WTC11 (cell line): ENCODE data around the gene PRR5. TPM values are rescaled to one million over a fixed set of nuclear protein-coding genes. Genes with fewer than 3 reads are reported as not detected.

Experiments
- ATAC-seq: fragments of 200-7000 bp; cut with Tn5 transposase; 2 replicates; pipeline ENCODE4 v1.10.0; 2021; ENCODE audit warnings: mild to moderate bottlenecking, moderate library complexity
- CTCF ChIA-PET: fragments of 300-600 bp; sonication (Branson Sonifier 250); formaldehyde crosslinking; loops from one replicate; lab custom pipeline; 2021; ENCODE audit warnings: antibody characterized with exemption; lab: Charles Lee
- POLR2A ChIA-PET: fragments of 350-600 bp; sonication (Branson Sonifier 250); formaldehyde crosslinking; loops from one replicate; lab custom pipeline; 2021; ENCODE audit warnings: antibody characterized with exemption; lab: Charles Lee
- DNase-seq: peaks from one replicate; pipeline ENCODE4 v3.0.0; 2021; ENCODE audit warnings: low spot score
- H3K27ac Mint-ChIP-seq: 2 replicates; pipeline ENCODE4 v1.8.0; 2021; ENCODE audit warnings: mixed read lengths
- H3K27me3 Mint-ChIP-seq: 2 replicates; pipeline ENCODE4 v1.8.0; 2021; ENCODE audit warnings: low read depth, mild to moderate bottlenecking, moderate library complexity, mixed read lengths
- H3K36me3 Mint-ChIP-seq: 2 replicates; pipeline ENCODE4 v1.8.0; 2021; ENCODE audit warnings: mixed read lengths
- H3K4me1 Mint-ChIP-seq: 2 replicates; pipeline ENCODE4 v1.8.0; 2022; ENCODE audit warnings: mixed read lengths
- H3K4me3 Mint-ChIP-seq: 2 replicates; pipeline ENCODE4 v1.8.0; 2021; ENCODE audit warnings: mild to moderate bottlenecking, moderate library complexity, mixed read lengths
- H3K9me3 Mint-ChIP-seq: 2 replicates; pipeline ENCODE4 v1.8.0; 2021; ENCODE audit warnings: mixed read lengths
- ATF6 ChIP-seq: sonication (generic); formaldehyde crosslinking; IDR thresholded peaks from 2 replicates; pipeline ENCODE4 v1.8.1; 2023; ENCODE audit warnings: mild to moderate bottlenecking, missing genetic modification reagents
- CBFB ChIP-seq: sonication (generic); formaldehyde crosslinking; IDR thresholded peaks from 2 replicates; pipeline ENCODE4 v1.8.1; 2022; ENCODE audit warnings: mild to moderate bottlenecking, low read depth, missing genetic modification reagents
- HMGA2 ChIP-seq: fragments of 250-450 bp; sonication (Bioruptor Pico); IDR thresholded peaks from 2 replicates; pipeline ENCODE4 v1.4.0; 2021; ENCODE audit warnings: mild to moderate bottlenecking, moderate library complexity
- HMGXB4 ChIP-seq: sonication (generic); formaldehyde crosslinking; IDR thresholded peaks from 2 replicates; pipeline ENCODE4 v1.8.1; 2023; ENCODE audit warnings: mild to moderate bottlenecking, moderate library complexity, missing genetic modification reagents
- NFYB ChIP-seq: sonication (generic); formaldehyde crosslinking; conservative IDR thresholded peaks from 2 replicates; pipeline ENCODE4 v1.8.0; 2022; ENCODE audit warnings: low read depth, missing genetic modification reagents
- NR1H2 ChIP-seq: sonication (generic); formaldehyde crosslinking; IDR thresholded peaks from 2 replicates; pipeline ENCODE4 v1.9.0; 2021; ENCODE audit warnings: mild to moderate bottlenecking, moderate library complexity, missing genetic modification reagents
- NR3C1 ChIP-seq: sonication (generic); formaldehyde crosslinking; conservative IDR thresholded peaks from 2 replicates; pipeline ENCODE4 v1.8.1; 2023; ENCODE audit warnings: low read depth, mild to moderate bottlenecking, missing genetic modification reagents
- SMAD3 ChIP-seq: sonication (generic); formaldehyde crosslinking; IDR thresholded peaks from 2 replicates; pipeline ENCODE4 v1.8.0; 2022; ENCODE audit warnings: missing genetic modification reagents, mild to moderate bottlenecking, borderline replicate concordance
- SOX15 ChIP-seq: fragments of 250-450 bp; sonication (Bioruptor Pico); IDR thresholded peaks from 2 replicates; pipeline ENCODE4 v1.9.0; 2021; ENCODE audit warnings: mild to moderate bottlenecking
- TCF7 ChIP-seq: sonication (generic); formaldehyde crosslinking; IDR thresholded peaks from 2 replicates; pipeline ENCODE4 v1.8.0; 2022; ENCODE audit warnings: mild to moderate bottlenecking, low read depth, missing genetic modification reagents, moderate library complexity
- ZNF138 ChIP-seq: sonication (generic); formaldehyde crosslinking; conservative IDR thresholded peaks from 2 replicates; pipeline ENCODE4 v1.8.1; 2022; ENCODE audit warnings: mild to moderate bottlenecking, moderate library complexity, missing genetic modification reagents
- total RNA-seq: library from RNA; stranded (reverse); gene quantifications from 3 replicates; pipeline ENCODE4 v1.2.3, GENCODE V29; 2021
- TF ChIP-seq, protein P1 (sequence below): sonication (generic); formaldehyde crosslinking; IDR thresholded peaks from 2 replicates; pipeline ENCODE4 v1.8.1; 2022; ENCODE audit warnings: mild to moderate bottlenecking, missing genetic modification reagents, moderate library complexity, borderline replicate concordance
- TF ChIP-seq, protein P2 (sequence below): fragments of 250-450 bp; sonication (Bioruptor Pico); IDR thresholded peaks from 2 replicates; pipeline ENCODE4 v1.9.0; 2021; ENCODE audit warnings: moderate library complexity, mild to moderate bottlenecking, inconsistent platforms, borderline replicate concordance

The PRR5 gene
- total RNA-seq, 1 experiment from 2014 or later, result 15.6 TPM

DNA sequence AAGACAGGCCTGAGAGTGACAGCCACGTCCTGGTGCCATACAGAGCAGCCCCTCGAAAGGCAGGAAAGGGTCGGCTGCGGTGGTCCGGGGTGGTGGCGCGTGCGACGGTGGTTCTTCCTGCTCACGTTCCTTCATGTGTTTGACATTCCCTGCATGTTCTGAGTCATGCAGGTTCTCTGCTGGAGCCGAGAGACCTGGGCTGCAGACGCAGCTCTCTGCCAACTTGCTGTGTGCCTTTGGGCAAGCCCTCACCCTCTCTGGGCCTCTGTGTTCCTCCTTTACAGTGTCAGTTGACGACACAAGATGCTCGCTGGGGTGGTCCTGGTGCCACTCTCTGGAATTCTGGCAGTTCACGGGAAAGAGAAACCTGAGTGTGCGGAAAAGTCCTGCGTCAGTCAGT lies 62.4 kb downstream of the PRR5 start (continued):
- TF ChIP-seq HMGXB4 (CRISPR knock-in tag) (no peak), NR1H2 (CRISPR knock-in tag) (no peak), HMGA2 (CRISPR knock-in tag) (no peak), ZNF138 (no peak), ATF6 (CRISPR knock-in tag) (no peak), TCF7 (no peak)
- TF ChIP-seq, protein P1, sequence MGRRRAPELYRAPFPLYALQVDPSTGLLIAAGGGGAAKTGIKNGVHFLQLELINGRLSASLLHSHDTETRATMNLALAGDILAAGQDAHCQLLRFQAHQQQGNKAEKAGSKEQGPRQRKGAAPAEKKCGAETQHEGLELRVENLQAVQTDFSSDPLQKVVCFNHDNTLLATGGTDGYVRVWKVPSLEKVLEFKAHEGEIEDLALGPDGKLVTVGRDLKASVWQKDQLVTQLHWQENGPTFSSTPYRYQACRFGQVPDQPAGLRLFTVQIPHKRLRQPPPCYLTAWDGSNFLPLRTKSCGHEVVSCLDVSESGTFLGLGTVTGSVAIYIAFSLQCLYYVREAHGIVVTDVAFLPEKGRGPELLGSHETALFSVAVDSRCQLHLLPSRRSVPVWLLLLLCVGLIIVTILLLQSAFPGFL (CRISPR knock-in tag), result no peak

DNA sequence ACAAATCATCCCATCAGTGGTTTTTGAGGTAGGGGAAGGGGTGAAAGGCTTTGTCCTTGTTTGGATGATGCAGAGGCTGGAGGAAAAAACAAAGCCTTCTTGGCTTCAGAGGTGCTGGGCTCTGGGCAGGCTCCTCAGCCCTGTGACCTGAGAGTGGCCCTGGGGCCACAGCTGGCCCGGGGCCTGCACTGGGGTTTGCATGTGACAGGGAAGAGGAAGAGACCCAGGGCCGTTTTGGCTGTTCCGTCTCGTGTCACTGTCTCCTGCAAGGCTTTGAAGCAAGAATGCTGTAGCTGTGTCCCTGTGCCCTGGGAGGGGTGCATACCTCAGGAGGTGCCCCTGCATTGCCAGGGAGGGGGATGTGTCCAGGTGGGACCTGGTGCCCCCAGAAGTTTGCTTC lies 63.0 kb downstream of the PRR5 start:
- peak overlapping the region; percentile 84 for H3K27ac Mint-ChIP-seq
- H3K9me3 Mint-ChIP-seq, result peaks cover 22% of the 10 kb centered on the region
- H3K36me3 Mint-ChIP-seq, result peaks cover 23% of the 10 kb centered on the region
- no peak for TF ChIP-seq CBFB
- peaks cover 31% of the 10 kb centered on the region for H3K4me1 Mint-ChIP-seq
- DNase-seq (no peak), ATAC-seq (no peak)
- H3K27me3 Mint-ChIP-seq, result no peaks in the 10 kb centered on the region; the same call in 1 of the 2 replicates
- CTCF ChIA-PET, result interaction anchor here (0.5 kb wide), 1 partner anchor 16 kb away, joined by 4 read pairs; no protein-coding TSS in a partner anchor
- POLR2A ChIA-PET, result no interaction called here
- no peak overlapping the region for H3K4me3 Mint-ChIP-seq

GRCh38 chr22:44765571-44766285 lies 63.7 kb downstream of the PRR5 start:
- ATAC-seq, result no peak
- Mint-ChIP-seq H3K27me3 (no peaks in the 10 kb centered on the region; the same call in 1 of the 2 replicates), H3K27ac (peak overlapping the region; percentile 96; the same call in 1 of the 2 replicates), H3K9me3 (peaks cover 22% of the 10 kb centered on the region), H3K4me3 (no peak overlapping the region), H3K36me3 (peaks cover 23% of the 10 kb centered on the region), H3K4me1 (peaks cover 31% of the 10 kb centered on the region)
- POLR2A ChIA-PET, result interaction anchor here (0.5 kb wide), 1 partner anchor 30 kb away, joined by 3 read pairs; no protein-coding TSS in a partner anchor
- CTCF ChIA-PET, result no interaction called here
- DNase-seq, result no peak
- TF ChIP-seq SMAD3 (CRISPR knock-in tag) (no peak), SOX15 (CRISPR knock-in tag) (no peak), NR3C1 (CRISPR knock-in tag) (no peak), NFYB (CRISPR knock-in tag) (no peak), CBFB (no peak)
- TF ChIP-seq, protein P1 (CRISPR knock-in tag), result no peak
- TF ChIP-seq, protein P2, sequence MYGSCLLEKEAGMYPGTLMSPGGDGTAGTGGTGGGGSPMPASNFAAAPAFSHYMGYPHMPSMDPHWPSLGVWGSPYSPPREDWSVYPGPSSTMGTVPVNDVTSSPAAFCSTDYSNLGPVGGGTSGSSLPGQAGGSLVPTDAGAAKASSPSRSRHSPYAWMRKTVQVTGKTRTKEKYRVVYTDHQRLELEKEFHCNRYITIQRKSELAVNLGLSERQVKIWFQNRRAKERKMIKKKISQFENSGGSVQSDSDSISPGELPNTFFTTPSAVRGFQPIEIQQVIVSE (CRISPR knock-in tag), result no peak
